Neural progenitor cell (in vitro differentiated cells): ENCODE measurements around the gene MTMR11.

ENCODE experiments used
- EZH2 ChIP-seq: fragments of 200-600 bp; sonication (generic); IDR thresholded peaks from 2 replicates; pipeline ENCODE4 v1.6.1; 2017; ENCODE audit warnings: antibody characterized with exemption, mild to moderate bottlenecking, moderate library complexity
- TF ChIP-seq, protein P1 (sequence below): fragments of 200-600 bp; sonication (generic); IDR thresholded peaks from 2 replicates; pipeline ENCODE4 v1.5.1; 2017; ENCODE audit warnings: antibody characterized with exemption, mild to moderate bottlenecking

DNA sequence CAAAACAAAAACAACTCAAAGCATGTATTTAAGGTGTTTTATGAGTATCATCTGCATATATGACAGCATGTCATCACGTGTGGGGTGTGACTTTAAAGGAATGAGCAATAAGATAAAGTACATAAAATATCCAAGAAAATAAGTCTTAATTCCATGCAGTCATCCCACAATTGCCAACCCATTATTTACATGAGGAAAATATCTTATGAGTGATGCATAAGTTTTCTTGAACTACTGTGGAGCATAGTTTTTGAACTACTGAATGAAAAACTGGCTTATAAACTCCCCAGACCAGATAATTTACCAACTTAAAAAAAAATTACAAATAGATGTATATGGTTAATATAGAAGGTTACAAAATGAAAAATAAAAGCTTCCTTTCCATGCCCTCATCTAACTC lies 29.7 kb upstream of the MTMR11 start:
- TF ChIP-seq, protein P1, sequence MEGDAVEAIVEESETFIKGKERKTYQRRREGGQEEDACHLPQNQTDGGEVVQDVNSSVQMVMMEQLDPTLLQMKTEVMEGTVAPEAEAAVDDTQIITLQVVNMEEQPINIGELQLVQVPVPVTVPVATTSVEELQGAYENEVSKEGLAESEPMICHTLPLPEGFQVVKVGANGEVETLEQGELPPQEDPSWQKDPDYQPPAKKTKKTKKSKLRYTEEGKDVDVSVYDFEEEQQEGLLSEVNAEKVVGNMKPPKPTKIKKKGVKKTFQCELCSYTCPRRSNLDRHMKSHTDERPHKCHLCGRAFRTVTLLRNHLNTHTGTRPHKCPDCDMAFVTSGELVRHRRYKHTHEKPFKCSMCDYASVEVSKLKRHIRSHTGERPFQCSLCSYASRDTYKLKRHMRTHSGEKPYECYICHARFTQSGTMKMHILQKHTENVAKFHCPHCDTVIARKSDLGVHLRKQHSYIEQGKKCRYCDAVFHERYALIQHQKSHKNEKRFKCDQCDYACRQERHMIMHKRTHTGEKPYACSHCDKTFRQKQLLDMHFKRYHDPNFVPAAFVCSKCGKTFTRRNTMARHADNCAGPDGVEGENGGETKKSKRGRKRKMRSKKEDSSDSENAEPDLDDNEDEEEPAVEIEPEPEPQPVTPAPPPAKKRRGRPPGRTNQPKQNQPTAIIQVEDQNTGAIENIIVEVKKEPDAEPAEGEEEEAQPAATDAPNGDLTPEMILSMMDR, result no peak
- no peak for TF ChIP-seq EZH2
